DMS79 treated with DMSO at 0.1 percent for 48 hours (cell line): ENCODE measurements around the gene HOXC13.

Source experiments
- DNase-seq: peaks from one replicate; lab custom pipeline; 2025; lab: John Stamatoyannopoulos, UW

The HOXC13 gene

GRCh38 chr12:53938326-53939140 lies at the start of gene HOXC13:
Gene HOXC13 (plus strand): TSS chr12:53938831. CDS start chr12:53938907, 76 bp downstream.
- peak; percentile 88 for DNase-seq

- DNase-seq: no peak
Observed at GRCh38 chr12:53890081-53890480, 48.5 kb upstream of the HOXC13 start.

GRCh38 chr12:53892762-53893395 lies 45.8 kb upstream of the HOXC13 start:
- no peak for DNase-seq

- no peak for DNase-seq
Observed at GRCh38 chr12:53899230-53899629, 39.4 kb upstream of the HOXC13 start.

- no peak for DNase-seq
Observed at GRCh38 chr12:53907103-53907502, 31.5 kb upstream of the HOXC13 start.

GRCh38 chr12:53916788-53917655 lies 21.6 kb upstream of the HOXC13 start:
- no peak for DNase-seq

GRCh38 chr12:53924521-53925405 lies 13.9 kb upstream of the HOXC13 start:
- no peak for DNase-seq

- DNase-seq: no peak
Observed at GRCh38 chr12:53927220-53928029, 11.2 kb upstream of the HOXC13 start.

GRCh38 chr12:53928054-53928835 lies 10.4 kb upstream of the HOXC13 start:
- no peak for DNase-seq

- DNase-seq: no peak
Observed at GRCh38 chr12:53929527-53929926, 9.1 kb upstream of the HOXC13 start.

GRCh38 chr12:53930591-53931255 lies 7.9 kb upstream of the HOXC13 start:
- no peak for DNase-seq

GRCh38 chr12:53931844-53932581 lies 6.6 kb upstream of the HOXC13 start:
- DNase-seq: no peak

GRCh38 chr12:53932915-53933314 lies 5.7 kb upstream of the HOXC13 start:
- DNase-seq: no peak

- no peak for DNase-seq
Observed at GRCh38 chr12:53935383-53936341, 3.0 kb upstream of the HOXC13 start.

- no peak for DNase-seq
Observed at GRCh38 chr12:53937099-53937498, 1.5 kb upstream of the HOXC13 start.

GRCh38 chr12:53937596-53938325 lies 870 bp upstream of the HOXC13 start:
- DNase-seq: no peak
